GM19035 (cell line): ENCODE measurements around the gene SLC35E3.
"Not testable (repeated sequence)": the region's sequence is repeated elsewhere in the genome, so short reads cannot be mapped to it uniquely, and the experiment has no call there.

Experiments
- ATAC-seq: cut with Tn5 transposase; IDR thresholded peaks from one replicate; pipeline ENCODE4 v1.9.1; 2021; ENCODE audit not compliant: unreplicated experiment

SLC35E3 gene

DNA sequence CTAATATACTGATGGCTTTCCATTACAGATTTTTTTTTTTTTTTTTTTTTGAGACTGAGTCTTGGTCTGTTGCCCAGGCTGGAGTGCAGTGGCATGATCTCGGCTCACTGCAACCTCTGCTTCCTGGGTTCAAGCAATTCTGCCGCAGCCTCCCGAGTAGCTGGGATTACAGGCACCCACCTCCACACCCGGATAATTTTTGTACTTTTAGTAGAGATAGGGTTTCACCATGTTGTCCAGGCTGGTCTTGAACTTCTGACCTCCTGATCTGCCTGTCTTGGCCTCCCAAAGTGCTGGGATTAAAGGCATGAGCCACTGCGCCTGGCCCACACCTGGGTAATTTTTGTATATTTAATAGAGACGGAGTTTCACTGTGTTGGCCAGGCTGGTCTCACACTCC lies 65.6 kb downstream of the SLC35E3 start:
- not testable (repeated sequence) for ATAC-seq

DNA sequence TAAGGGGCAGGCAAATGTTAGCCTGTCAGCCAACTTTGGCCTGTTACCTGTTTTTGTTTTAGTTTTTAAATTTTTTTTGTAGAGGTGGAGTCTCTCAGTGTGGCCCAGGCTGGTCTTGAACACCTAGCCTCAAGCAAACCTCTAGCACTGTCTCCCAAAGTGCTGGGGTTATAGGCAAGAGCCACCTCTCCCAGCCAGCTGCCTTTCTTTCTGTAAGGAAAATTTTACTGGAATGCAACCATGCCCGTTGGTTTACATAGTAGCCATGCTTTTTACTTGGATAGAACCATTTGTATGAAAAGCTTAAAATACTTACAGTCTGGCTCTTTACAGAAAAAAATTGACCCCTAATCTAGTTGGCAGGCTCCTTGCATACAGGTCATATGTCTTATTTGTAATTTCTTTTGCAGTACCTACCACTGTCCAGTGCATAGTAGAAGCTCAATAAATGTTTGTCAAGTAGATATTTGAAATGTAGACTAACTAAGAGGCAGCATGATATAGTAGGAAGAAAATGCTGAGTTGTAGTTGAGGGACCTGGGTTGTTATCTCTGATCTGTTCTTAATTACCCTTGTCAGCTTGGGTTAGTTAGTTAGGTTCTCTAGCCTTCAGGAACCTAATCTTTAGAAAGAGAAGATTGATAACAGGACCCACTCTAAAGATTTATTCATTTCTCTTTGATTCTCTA lies 66.7 kb downstream of the SLC35E3 start:
- no peak for ATAC-seq

DNA sequence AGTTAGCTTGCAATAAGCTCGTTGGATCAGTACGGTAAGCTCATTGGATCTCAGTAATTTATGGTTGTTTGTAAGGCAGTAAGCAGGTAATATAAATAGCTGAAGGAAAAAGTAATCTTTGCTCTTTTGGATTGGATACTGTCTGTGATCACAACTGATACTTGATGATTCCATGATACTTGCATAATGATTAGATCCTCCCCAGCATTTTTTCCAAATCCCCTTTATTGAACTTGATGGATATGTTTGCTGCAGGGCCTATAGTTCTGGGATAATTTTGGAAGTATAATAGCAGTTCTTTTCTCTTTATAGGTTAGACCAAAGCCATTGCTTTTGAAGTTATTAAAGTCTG lies 67.2 kb downstream of the SLC35E3 start:
- no peak for ATAC-seq

DNA sequence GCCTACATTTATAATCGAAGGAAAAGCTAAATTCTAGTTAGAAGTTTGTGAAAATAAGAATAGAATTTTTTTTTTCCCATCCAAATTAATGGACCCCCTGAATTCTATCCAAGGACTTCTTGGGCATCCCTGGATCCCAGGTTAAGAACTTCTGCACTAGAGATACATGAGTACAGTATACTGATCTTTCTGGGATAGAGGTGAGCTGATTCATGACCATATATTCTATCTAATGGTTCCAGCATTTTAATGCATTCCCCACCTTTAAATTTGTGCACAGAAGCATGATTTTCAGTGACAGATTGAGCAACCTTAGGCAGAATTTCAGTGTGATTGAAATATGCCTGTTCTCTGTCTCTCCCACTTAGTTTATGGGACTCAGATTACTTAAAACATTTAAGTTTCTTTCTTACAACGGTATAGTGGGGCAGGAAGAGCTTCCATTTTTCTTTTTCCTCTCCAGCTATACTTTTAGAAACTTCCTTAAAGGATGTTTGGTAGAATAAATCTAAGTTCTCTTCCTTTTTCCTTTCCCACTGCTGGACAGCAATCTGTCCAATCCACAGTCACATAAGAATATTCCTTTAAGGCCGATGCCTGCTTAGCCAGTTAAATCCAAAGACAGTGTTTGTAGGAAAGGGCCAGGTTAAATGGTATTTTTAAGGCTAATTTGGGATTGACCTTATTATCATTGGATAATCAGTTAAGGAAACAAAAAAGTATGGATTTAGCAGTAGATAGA lies 68.7 kb downstream of the SLC35E3 start:
- ATAC-seq: no peak

DNA sequence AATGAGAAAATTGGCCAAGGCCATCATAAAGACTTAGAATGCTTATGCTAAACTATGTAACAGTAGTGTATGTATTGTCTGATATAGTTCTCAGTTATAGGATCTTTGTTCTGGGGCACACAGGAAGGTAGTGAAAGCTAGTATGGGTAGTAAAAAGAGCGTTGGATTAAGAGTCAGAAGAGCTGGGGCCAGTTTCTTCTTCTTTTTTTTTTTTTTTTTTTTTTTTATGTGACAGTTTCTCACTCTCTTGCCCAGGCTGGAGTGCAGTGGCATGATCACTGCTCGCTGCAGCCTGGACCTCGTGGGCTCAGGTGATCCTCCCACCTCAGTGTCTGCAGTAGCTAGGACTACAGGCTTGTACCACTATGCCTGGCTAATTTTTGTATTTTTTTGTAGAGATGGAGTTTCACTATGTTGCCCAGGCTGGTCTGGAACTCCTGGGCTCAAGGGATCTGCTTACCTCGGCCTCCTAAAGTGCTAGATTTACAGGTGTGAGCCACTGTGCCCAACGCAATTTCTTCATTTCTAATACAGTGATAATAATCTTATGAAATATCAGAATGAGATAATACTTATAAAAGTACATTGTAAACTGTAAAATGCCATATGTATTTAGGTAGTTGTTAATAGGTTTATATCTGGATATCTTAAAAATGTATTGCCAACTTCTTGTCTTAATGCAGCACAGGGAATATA lies 69.4 kb downstream of the SLC35E3 start:
- no peak for ATAC-seq

DNA sequence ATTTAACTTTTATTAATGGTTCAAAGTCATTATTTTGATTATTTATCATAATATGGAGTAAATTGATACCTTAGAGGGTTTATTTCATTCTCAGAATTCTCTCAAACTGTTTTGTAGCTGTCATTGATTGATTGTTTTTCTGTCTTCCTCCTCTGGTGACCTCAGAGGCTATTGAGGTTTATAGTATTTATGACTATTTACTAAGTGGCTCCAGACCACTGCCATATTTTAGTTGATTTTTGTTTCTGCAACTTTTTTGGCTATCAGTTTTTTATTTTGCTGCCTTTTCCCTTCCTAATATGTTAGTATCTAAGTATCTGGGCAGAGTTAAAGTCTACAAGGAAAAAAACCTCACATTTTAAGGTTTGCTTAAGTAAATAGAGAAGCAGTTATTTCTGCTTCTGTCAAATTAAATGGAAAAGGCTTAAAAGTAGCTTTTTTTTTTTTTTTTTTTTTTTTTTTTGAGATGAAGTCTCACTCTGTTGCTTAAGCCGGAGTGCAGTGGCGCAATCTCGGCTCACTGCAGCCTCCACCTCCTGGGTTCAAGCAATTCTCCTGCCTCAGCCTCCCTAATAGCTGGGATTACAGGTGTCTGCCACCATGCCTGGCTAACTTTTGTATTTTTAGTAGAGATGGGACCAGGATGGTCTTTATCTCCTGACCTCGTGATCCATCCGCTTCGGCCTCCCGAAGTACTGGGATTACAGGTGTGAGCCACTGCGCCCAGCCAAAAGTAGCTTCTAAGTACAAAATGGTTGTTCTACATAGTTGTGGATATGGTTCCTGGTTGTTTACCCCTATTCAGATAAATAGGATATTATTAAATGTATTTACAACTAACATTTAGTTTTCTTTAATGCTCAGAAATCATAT lies 70.2 kb downstream of the SLC35E3 start:
- ATAC-seq: no peak

DNA sequence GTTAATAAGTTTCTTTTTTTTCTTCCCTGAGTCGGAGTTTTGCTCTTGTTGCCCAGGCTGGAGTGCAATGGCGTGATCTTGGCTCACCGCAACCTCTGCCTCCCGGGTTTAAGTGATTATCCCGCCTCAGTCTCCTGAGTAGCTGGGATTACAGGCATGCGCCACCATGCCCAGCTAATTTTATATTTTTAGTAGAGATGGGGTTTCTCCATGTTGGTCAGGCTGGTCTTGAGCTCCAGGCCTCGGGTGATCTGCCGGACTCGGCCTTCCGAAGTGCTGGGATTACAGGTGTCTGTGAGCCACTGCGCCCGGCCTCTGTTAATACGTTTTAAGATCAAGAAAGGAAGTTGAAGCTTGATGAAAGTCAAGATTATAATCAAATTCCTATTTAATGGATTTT lies 73.5 kb downstream of the SLC35E3 start:
- not testable (repeated sequence) for ATAC-seq

DNA sequence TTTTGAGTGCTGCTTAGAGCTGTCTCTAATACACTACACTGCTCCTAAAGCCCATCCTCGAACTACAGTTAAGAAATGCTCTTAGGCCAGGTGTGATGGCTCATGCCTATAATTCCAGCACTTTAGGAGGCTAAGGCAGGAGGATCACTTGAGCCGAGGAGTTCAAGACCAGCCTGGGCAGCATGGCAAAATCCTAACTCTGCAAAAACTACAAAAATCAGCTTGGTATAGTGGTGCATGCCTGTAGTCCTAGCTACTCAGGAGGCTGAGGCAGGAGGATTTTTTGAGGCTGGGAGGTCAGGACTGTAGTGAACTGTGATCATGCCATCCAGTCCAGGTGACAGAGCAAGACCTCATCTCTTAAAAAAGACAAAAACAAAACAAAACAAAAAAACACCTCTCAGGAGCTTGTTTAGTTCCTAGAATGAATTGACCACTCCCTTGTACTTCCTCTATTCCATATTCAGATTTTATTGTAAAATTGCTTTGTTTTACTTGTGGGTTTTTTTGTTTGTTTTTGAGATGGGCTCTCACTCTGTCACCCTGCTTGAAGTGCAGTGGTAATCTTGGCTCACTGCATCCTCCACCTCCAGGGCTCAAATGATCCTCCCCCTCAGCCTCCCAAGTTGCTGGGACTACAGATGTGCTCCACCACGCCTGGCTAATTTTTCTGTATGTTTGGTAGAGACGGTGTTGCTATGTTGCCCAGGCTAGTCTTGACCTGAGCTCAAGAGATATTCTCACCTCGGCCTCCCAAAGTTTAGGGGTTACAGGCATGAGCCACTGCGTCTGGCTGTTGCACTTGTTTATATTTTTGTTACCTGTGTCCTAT lies 75.6 kb downstream of the SLC35E3 start:
- no peak for ATAC-seq

DNA sequence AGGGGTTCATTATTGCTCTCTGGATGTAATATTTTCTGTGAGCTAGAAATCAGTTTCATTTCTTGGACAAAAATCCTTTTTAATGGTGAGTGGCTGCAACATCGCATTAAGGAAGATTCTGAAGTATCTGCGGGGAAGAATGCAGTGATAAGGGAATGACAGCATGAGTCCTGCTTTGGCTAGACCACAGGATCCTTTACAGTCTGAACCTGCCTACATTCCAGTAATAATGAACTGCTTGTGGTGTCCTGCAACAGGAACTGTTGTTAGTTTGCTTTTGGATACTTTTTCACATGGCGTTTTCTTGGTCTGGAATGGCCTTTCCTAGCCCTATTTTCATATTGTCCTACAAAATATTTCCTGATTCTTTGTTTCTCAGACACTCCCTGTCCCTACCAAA lies 77.7 kb downstream of the SLC35E3 start:
- ATAC-seq: no peak

DNA sequence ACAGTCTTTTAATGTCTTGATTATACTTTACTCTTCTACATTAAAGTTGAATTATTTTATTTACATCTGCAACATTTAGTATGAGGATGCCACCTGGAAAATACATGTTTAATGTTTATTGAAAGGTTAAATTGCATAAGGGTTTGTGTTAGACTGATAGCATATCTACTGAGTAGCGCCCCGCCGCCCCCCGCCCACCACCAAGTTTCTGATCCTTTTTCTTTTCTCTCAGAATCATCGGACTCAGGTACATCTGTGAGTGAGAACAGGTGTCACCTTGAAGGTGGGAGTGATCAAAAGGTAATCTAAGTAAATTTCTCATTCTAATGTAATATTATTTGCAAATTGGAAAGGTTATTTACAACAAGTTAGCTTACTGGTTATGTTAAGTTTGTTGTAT lies 78.2 kb downstream of the SLC35E3 start:
- ATAC-seq: no peak

DNA sequence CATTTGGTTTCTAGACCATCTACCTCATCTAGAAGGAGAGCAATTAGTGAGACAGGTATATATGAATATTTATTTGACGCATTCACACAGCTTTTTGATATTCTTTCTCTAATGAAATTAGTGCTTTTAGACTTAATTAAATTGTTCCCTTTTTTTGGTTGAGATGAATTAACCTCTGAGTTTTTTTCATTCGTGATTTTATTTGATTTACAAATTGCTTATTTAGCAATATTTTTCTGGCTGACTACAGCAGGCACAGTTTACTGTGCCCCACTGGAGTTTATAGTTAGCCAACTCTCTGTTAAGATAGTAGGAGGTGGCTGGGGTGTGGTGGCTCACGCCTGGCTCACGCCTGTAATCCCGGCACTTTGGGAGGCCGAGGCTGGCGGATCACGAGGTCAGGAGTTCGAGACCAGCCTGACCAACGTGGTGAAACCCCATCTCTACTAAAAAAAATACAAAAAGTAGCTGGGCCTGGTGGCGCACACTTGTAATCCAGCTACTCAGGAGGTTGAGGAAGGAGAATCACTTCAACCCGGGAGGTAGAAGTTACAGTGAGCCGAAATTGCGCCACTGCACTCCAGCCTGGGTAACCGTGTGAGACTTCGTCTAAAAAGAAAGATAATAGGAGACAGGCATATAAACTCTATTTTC lies 78.7 kb downstream of the SLC35E3 start:
- no peak for ATAC-seq

DNA sequence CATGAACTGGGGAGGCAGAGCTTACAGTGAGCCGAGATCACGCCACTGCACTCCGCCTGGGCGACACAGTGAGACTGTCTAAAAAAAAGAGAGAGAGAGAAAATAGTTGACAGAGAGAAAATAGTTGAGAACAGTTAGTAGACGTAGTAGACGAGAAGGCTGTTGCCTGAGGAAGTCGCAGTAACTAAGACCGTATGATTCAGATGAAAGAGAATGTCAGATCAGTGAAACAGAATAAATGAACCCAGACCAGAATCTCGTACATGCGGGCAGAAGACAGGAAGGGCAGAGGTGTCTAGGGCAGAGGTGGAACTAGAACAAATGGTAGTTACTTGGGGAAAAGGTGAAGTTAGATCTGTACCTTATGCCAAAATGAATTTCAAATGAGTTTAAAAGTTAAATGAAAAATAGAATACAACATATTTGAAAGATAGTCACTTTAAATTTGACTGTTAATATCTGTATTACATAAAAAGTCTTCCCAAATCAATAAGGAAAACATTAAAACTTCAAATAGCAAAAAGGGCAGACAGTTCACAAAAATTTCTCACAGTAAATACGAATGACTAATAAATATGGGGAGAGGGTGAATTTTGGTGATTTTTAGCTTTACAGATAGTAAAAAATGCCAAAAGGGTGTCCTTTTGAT lies 79.7 kb downstream of the SLC35E3 start:
- no peak for ATAC-seq

DNA sequence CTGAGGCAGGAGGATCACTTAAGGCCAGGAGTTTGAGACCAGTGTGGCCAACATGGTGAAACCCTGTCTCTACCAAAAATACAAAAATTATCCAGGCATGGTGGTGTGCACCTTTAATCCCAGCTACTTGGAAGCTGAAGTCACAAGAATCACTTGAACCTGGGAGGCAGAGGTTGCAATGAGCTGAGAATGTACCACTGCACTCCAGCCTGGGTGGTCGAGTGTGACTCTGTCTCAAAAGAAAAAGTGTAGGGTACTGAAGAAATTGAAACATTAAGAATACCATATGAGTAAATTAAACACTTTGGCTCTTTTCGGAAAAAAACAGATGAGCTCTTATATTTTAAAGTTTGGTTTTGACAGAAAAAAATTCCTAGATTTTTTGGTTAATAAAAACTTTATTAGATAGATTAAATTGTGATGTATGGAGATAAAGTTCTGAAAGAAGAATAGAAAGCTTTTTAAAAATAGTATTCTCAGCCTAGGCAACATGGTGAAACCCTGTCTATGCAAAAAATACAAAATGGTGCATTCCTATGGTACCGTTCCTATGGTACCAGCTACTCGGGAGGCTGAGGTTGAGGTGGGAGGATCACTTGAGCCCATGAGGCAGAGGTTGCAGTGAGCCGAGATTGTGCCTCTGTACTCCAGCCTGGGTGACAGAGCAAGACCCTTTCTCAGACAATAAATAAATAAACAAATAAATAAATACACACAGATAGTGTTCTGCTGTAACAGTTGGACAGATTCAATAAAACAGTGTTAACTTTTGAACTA lies 82.1 kb downstream of the SLC35E3 start:
- ATAC-seq: no peak

DNA sequence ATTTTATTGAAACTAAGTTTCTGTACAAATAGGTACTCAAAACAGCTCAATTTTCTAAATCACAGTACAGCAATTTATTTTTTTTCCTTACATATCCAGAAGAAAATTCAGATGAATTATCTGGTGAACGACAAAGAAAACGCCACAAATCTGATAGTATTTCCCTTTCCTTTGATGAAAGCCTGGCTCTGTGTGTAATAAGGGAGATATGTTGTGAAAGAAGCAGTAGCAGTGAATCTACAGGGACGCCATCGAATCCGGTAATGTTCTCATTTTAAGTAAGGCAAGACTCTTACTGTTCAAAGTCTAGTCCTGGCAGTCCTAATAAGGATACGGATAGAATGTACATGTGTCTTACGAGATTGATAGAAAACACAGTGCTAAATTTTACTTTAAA lies 82.7 kb downstream of the SLC35E3 start:
- ATAC-seq: no peak
